Fibroblast of lung (primary cell): ENCODE measurements around the gene RNF38.

Experiments
- EZH2 ChIP-seq: IDR thresholded peaks from 2 replicates; pipeline ENCODE4 v1.5.1; 2012; ENCODE audit warnings: low read length, control low read depth, mild to moderate bottlenecking; ENCODE audit errors: missing control alignments
- TF ChIP-seq, protein P1 (sequence below), 2 donors: IDR thresholded peaks in 1 of 2; conservative IDR thresholded peaks in 1 of 2; 1 replicate in 1 of 2; 2 replicates in 1 of 2; pipeline ENCODE4 v1.5.1; 2011 to 2012; ENCODE audit warnings: low read length in 2 of 2, control low read depth in 1 of 2, inconsistent platforms in 1 of 2, low read depth in 1 of 2, mild to moderate bottlenecking in 1 of 2

GRCh38 chr9:36337865-36338264, 62.2 kb downstream of the RNF38 start:
- TF ChIP-seq, protein P1, sequence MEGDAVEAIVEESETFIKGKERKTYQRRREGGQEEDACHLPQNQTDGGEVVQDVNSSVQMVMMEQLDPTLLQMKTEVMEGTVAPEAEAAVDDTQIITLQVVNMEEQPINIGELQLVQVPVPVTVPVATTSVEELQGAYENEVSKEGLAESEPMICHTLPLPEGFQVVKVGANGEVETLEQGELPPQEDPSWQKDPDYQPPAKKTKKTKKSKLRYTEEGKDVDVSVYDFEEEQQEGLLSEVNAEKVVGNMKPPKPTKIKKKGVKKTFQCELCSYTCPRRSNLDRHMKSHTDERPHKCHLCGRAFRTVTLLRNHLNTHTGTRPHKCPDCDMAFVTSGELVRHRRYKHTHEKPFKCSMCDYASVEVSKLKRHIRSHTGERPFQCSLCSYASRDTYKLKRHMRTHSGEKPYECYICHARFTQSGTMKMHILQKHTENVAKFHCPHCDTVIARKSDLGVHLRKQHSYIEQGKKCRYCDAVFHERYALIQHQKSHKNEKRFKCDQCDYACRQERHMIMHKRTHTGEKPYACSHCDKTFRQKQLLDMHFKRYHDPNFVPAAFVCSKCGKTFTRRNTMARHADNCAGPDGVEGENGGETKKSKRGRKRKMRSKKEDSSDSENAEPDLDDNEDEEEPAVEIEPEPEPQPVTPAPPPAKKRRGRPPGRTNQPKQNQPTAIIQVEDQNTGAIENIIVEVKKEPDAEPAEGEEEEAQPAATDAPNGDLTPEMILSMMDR (conservative IDR thresholded peaks at IDR 0.05 in 1 of 2, IDR thresholded peaks at IDR 0.05 in 1 of 2; ENCODE audit: low read depth in 1 of 2, low read length in 2 of 2), result no peak
- TF ChIP-seq EZH2, result no peak
